GM21619 (cell line): ENCODE results near the gene ATP8A2.
"Not testable (repeated sequence)": the region's sequence is repeated elsewhere in the genome, so short reads cannot be mapped to it uniquely, and the experiment has no call there.

ENCODE experiments used
- ATAC-seq: cut with Tn5 transposase; IDR thresholded peaks from one replicate; pipeline ENCODE4 v1.9.1; 2021; ENCODE audit not compliant: unreplicated experiment

Gene ATP8A2

DNA sequence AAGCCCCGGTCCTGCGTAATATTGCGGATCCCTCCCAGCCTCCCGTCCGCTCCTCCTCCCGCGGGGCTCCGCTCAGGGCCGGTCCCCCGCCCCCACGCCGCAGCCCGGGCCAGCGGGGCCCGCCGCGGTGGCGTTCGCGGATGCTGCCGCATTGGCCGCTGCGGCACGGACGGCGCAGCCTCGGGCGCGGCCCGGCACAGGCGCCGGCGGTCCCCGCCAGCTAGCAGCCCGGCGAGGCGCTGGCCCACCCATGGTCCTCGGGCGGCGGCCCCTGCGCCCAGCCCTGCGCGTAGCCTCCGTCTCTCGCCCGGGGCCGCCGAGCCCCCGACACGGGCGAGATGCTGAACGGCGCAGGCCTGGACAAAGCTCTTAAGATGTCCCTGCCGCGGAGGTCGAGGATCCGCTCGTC lies at the start of gene ATP8A2:
TSS of gene ATP8A2 (plus strand) at position 100 of the 409 bp plus-strand sequence. CDS start at position 339, 239 bp downstream.
- ATAC-seq, result no peak

DNA sequence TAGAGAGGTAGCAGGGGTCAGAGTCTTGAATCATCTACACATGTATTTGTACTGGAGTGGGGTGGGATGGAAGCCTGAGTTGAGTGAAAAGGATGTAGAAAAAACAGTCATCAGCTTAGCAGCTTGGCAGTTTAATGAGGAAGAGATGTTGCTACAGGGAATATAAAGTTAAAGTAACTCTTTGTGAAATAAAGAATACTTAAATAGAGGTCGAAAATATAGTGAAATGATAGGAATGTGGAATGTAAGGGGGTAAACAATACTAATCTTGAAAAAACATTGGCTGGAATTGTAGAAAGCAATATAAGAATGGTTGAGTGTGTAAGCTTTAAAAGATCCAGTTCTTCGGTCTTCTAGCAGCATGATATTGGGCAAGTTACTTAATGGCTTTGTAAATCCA lies 47.7 kb upstream of the ATP8A2 start:
- no peak for ATAC-seq

DNA sequence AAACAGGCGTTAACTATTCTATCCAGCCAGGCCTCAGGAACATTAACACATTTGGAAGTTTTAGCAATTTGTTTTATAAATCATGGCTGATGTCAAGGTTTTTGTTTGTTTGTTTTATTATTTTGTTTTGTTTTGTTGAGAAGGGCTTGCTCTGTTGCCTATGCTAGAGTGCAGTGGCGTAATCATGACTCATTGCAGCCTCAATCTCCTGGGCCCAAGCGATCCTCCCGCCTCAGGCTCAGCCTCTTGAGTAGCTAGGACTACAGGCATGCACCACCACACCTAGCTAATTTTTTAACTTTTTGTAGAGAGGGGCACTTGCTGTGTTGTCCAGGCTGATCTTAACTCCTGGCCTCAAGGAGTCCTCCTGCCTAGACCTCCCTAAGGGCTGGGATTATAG lies 42.1 kb upstream of the ATP8A2 start:
- no peak for ATAC-seq

DNA sequence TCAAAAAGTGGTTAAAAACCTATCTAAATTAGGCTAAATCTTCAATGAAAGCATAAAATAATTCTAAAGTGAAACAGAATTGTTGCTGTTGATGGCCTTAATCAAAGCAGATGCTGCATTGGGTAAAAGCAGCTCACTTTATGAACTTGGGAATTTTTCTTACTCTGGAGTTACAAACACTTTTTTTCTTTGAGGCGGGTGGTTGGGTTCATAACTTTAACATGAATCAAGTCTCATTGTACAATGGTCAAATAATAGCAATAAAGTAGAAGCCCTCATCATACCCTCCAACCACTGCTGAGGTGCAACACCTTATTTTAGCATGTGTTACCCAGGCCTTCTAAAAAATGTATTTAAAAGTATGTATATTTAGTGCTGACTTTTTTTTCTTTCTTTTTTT lies 41.2 kb upstream of the ATP8A2 start:
- ATAC-seq, result no peak

DNA sequence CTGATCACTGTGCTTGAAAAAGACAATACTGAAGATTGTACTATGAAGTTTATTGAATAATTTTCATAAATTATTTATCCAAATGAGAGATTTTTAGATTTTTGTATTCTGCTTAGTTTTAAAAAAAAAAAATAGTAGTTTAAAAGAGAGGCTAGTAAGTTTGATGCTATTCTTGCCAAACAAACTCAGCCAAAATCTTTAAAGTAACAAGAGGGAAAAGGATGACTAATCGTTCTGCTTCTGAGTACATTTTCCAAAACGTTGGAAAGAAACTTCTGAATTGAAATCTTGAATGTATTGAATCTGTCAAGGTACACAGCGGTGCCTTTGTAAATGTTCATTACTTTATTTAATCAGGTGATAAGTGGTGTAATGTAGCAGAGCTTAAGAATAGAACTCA lies 35.9 kb upstream of the ATP8A2 start:
- no peak for ATAC-seq

DNA sequence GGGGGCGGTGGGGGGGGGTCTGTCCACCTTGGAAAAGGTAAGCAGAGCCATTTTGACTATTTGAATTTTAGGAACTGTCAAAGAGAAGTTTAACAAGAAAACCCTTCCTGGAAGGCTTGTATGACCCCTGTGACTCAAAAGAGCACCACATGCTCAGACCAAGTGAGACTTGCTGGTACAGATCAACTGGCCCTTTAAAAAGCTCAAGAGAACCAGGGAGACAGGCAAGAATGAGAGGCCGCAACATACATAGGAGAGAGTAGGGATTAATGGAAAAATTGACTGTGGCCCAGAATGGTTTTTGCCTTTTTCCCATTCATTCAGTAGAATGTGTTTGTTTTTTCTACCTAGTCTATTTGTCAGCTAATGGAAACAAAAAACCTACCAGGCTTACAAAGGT lies 26.2 kb upstream of the ATP8A2 start:
- ATAC-seq, result no peak

DNA sequence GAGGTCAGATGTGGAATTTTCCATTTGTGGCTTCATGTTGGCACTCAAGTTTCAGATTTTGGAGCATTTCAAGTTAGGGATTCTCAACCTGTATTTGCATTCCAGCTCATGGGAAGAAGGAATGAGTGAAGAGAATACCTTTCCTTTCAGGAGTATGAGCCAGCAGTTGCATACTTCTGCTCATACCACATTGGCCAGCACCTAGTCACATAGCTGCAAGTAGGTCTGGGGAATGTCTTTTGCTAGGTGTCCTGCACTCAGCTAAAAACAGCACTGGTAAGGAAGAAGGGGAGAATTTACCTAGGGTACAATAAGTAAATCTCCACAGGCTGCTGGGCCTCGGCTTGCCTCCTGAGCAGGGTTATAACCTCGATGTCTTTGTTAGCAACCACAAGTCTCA lies 24.6 kb upstream of the ATP8A2 start:
- no peak for ATAC-seq

DNA sequence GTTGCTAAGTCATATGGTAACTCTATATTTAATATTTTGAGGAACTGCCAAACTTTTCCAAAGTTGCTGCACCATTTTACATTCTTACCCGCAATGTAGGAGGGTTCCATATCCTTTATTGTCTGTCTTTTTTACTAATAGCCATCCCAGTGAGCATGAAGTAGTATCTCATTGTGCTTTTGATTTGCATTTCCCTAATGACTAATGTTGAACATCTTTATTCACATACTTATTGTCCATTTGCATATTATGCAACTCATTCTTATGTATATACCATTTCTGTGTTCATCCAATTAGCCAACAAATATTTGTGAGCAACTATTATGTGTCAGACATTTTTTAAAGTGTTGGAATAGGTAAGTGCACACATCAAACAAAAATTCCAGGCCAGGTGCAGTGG lies 20.4 kb upstream of the ATP8A2 start:
- ATAC-seq, result no peak

DNA sequence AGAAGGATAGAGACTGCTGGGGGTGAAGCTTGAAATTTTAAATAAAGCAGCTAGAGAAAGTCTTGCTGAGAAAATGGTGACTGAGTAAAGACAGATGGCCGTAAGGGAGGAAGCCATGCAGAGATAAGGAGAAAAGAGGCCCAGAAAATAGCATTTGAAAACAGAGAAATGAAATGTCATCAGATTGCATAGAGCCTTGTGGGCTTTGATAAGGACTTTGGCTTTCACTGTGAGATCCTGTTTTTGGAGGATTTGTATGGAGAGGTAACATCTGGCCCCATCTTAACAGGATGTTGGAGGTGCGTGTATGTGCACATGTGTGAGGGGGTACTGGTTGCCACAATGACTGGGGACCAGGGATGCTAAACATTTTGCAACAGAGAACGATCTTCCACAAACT lies 19.5 kb upstream of the ATP8A2 start:
- no peak for ATAC-seq

DNA sequence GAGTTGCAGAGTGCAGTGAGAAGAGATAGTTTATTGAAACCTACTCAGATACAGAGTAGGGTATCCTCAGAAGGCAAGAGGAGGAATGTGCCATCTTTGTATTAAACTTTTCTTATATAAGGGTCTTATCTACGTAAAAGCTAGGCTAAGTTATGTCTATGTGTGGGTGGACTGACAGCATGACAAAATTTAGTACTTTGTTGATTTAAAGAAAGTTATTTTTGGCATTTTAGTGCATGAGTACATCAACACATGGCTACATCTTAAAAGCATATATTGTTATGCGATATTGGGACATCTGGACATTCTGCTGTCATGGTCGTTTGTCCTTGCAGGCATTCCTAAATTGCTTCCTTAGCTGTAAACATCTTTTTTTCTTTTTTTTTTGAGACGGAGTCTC lies 19.0 kb upstream of the ATP8A2 start:
- ATAC-seq, result no peak

DNA sequence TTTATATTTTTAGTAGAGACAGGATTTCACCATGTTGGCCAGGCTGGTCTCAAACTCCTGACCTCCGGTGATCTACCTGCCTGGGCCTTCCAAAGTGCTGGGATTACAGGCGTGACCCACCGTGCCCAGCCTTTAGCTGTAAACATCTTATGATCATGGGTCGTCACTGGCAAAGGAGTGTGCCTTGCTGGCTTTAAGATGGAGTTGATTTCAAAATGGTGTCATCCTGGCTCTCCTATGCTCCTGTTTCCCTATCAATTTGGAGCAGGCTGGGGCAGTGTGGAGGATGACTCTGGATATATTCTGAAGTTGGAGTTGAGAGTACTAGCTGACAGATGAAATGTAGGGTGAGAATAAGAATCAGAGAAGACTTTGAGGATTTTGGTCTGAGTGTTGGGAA lies 18.4 kb upstream of the ATP8A2 start:
- no peak for ATAC-seq

DNA sequence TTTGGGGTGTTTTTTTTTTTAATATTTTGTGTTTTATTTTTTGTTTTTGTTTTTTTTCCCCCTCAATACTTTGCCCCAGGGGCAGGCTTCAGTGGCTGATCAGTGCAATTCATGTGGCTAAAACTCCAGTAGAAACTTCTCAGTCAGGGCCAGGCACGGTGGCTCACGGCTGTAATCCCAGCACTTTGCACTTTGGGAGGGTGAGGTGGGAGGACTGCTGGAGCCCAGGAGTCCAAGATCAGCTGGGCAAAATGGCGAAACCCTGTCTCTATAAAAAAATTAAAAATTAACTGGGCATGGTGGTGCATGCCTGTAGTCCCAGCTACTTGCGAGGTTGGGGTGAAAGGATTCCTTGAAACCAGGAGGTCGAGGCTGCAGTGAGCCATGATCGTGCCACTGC lies 17.4 kb upstream of the ATP8A2 start:
- no peak for ATAC-seq

DNA sequence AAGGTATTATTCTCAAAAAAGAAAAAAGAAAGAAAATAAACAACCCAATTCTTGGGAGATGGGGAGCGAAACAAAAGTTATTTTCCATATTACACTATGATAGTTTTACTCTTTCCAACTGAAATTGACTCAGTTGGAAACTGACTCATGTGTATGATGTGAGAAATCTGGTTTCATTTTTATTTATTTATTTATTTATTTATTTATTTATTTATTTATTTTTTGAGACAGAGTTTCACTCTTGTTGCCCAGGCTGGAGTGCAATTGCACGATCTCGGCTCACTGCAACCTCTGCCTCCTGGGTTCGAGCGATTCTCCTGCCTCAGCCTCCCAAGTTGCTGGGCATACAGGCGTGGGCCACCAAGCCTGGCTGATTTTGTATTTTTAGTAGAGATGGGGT lies 11.3 kb upstream of the ATP8A2 start:
- ATAC-seq, result not testable (repeated sequence)

DNA sequence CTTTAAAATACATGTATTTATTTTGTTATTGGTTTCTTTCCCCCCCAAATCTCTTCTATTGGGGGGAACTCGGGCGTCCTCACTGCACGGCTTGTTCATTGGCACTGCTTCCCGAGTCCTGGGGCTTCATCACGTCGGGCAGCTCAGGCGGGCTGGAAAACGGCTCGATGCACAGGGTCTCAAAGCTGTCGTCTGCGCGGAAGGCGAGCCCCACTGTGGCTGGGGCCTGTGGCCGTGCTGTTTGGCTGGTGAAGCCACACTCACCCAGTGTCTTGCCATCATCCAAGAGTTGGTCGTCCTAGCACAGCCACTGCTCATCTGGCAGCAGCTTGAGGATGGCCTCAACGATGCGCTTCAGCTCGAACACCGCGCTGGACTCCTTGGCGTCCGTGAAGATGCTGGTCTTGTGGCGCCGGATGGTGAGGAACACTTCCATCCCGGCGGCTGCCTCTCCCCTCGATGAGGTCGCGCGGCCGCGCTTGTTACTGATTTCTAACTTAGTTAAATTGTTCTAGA lies 6.0 kb upstream of the ATP8A2 start:
- ATAC-seq, result no peak

DNA sequence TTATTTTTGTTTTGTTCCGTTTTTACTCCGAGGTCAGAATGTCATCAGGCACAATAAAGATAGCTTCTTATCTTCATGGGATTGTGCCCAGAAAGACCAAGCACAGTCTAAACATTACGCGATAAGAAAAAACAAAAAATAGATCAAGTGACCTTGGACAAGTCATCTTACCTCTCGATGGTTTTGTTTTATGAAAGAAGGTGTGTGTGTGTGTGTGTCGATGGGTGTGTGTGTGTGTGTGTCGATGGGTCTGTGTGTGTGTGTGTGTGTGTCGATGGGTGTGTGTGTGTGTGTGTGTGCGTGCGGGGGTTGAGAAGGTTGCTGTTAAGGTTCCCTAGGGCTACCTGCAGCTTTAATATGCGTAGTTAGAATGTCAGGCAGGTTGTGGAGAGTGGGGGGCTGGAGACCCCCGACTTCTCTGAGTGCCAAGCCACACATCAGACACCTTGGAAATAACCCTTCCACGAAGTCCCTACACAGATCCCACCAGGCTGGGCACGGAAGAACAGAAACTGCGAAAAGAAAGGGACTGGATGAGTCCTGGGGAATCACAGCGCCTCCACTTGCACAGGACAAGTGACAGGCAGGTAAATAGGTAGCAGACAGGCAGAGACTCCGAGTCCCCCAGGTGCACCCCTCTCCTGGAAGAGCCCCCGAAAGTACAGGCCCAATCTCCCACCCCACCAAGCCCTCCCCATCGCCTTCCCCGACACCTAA lies 458 bp upstream of the ATP8A2 start:
- no peak for ATAC-seq

DNA sequence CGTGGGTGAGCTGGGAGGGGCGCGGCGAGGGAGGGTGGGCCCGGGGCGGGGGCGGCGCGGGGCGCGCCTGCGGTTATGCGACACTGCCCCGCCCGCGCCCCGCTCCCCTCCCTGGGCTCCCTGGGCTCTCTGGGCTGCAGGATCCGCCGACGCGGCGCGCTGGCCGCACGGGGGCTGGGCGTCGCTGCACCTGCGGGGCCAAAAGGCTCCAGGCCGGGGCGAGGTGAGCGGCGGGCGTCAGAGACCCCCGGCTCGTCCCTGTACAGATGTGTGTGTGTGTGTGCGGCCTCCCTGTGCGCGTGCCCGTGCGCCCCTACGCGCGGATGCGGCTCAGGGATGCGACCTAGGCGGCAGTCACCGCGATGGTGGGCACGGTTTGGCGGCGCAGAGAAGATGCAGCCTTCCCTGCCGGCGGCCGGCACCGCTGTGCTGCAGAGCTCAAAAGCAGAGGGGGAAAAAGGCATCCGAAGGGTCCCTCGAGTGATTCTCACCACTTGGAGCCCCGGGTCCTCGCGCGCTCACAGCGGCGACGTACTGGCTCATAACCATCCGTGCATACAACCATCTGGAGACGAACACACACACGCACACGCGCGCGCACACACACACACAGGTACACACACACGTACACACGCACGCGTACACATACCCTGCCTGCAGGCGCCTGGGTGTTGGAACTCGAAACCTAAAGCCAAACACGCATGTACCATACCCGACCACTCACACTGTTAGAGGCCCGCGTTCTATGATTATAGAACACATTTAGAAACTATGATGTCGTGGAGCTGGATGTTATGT lies 709 bp downstream of the ATP8A2 start:
- no peak for ATAC-seq

DNA sequence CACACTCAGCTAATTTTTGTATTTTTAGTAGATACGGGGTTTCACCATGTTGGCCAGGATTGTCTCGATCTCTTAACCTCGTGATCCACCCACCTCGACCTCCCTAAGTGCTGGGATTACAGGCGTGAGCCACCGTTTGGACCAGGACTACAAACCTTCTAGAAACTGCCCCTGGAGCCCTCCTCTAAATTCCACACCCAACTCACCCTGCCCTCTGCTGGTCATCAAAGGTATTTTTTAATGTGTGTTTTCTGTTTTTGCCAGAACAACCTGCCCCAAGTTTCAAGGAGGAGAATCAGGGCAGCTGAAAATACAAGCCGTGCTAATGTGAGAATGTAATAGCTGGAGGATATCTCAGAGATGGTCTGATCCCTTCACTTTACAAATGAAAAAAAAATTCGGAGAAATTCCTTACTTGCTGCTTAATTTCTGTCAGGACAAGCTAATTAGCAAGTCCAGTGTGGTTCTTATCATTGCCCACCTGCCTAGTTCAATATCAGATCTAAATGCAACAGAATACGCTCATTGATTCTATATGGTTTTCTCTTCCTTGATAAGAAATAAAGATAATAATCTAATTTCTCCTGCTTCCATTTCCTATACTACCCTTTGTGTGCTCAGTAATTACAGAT lies 4.1 kb downstream of the ATP8A2 start:
- no peak for ATAC-seq

DNA sequence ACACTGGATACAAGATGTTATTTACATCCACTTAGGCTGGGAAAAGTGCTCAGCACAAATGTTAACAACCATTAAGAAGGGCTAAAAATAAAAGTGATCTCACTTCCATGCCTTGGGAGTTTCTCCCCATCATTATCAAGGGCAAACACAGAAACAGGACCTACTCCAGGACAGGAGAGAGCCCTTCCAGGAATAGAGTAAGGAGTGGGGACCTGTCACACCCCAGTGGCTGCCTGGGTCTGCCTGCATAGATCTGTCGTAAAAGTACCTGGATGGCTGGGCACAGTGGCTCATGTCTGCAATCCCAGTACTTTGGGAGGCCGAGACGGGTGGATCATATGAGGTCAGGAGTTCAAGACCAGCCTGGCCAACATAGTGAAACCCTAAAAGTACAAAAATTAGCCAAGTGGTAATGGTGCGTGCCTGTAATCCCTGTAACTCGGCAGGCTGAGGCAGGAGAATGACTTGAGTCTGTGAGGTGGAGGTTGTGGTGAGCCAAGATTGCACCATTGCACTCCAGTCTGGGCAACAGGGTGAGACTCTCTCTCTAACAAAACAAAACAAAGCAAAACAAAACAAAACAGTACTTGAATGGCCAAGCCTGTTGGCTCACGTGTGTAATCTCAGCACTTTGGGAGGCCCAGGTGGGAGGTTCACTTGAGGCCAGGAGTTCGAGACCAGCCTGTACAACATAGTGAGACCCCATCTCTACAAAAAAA lies 5.6 kb downstream of the ATP8A2 start:
- ATAC-seq, result no peak

DNA sequence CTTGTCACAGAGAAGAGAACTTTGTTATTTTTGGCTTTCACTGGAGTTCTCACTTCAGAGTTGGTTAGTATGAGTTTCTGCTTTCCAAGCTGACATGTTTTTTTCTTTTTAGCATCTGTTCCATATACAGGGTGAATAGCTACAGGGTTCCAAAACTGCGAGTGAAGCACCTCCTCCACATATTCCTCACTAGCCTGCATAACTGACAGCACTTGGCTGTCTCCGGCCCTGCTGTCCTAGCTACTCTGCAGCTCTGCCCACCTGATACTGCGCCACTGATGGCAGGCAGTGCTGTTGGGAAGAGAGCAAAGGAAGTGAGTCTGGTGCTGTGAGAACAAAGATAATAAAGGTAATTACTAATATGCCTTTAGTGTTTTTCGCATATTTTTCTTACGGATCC lies 6.8 kb downstream of the ATP8A2 start:
- ATAC-seq, result no peak

DNA sequence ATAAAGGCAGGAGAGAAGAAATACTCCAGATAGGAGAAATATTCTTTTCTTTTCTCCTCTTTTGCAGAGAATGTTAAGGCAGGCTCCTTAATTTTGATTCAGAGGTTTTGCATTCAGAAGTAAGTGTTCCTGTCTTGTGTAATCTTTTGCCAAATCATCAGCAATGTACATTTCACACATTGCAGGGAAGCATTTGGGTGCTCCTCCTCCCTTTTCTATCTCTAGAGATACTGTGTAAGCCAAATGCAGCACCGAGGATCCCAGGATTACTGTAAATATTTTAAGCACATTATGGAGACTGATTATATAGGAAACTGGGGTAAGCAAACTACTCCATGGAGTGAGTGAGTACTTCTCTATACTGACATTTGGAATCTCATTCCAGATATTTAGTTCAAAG lies 7.2 kb downstream of the ATP8A2 start:
- no peak for ATAC-seq

DNA sequence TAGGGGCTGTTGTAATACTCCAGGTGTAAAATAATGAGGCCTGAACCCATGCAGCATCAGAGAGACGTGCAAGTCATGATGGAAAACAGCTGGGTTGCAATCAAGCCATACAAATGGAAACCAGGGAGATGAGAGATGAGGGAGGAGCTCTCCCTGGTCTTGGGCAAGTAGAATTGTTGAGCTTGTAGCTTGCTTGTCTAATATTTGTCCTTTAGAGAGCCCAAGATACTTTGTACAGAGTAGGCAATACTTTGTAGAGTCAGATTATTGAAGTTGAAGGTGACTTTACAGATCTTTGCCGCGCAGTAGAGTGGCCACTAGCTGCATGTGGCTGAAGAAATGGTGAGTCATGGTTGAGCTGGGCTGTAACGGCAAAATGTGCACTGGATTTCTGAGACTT lies 8.3 kb downstream of the ATP8A2 start:
- no peak for ATAC-seq
